H9 (cell line): ENCODE results near the gene ZNF513. TPM values are rescaled to one million over a fixed set of nuclear protein-coding genes. Genes with fewer than 3 reads are reported as not detected.
A peak's percentile ranks its signal among the peaks of the same experiment; 100 is the strongest.

Experiments used
- DNase-seq: peaks from one replicate; pipeline ENCODE4 v3.0.0-alpha.2; 2017
- H2AFZ ChIP-seq: one replicate; pipeline ENCODE4 v1.6.1; 2013; ENCODE audit warnings: mild to moderate bottlenecking, low read length, control low read depth, moderate library complexity
- H2AK5ac ChIP-seq: 2 replicates; pipeline ENCODE4 v1.6.1; 2013; ENCODE audit warnings: low read length, control low read depth, mixed read lengths; ENCODE audit not compliant: insufficient read length
- H2BK120ac ChIP-seq: one replicate; pipeline ENCODE4 v1.6.1; 2013; ENCODE audit warnings: low read depth, mild to moderate bottlenecking, low read length, control low read depth, inconsistent platforms; ENCODE audit not compliant: poor library complexity, severe bottlenecking
- H2BK12ac ChIP-seq: 2 replicates; pipeline ENCODE4 v1.6.1; 2013; ENCODE audit warnings: low read length, control low read depth, mixed read lengths, low read depth; ENCODE audit not compliant: insufficient read length
- H2BK15ac ChIP-seq: 2 replicates; pipeline ENCODE4 v1.6.1; 2013; ENCODE audit warnings: low read depth, low read length, control low read depth
- H2BK20ac ChIP-seq: one replicate; pipeline ENCODE4 v1.6.1; 2013; ENCODE audit warnings: low read depth, mild to moderate bottlenecking, low read length, control low read depth, inconsistent platforms; ENCODE audit not compliant: poor library complexity, severe bottlenecking
- H2BK5ac ChIP-seq: 2 replicates; pipeline ENCODE4 v1.6.1; 2013; ENCODE audit warnings: low read length, control low read depth, mixed read lengths; ENCODE audit not compliant: insufficient read length
- H3K14ac ChIP-seq: 2 replicates; pipeline ENCODE4 v1.6.1; 2013; ENCODE audit warnings: low read length, control low read depth; ENCODE audit not compliant: insufficient read depth
- H3K18ac ChIP-seq: 2 replicates; pipeline ENCODE4 v1.6.1; 2013; ENCODE audit warnings: low read depth, mild to moderate bottlenecking, mixed read lengths, low read length, control low read depth; ENCODE audit not compliant: insufficient read length
- H3K23ac ChIP-seq: 2 replicates; pipeline ENCODE4 v1.6.1; 2013; ENCODE audit warnings: low read length, control low read depth, mixed read lengths, low read depth; ENCODE audit not compliant: insufficient read length
- H3K23me2 ChIP-seq: 2 replicates; pipeline ENCODE4 v1.6.1; 2013; ENCODE audit warnings: low read depth, mild to moderate bottlenecking, mixed read lengths, low read length, control low read depth; ENCODE audit not compliant: insufficient read length, poor library complexity, severe bottlenecking
- H3K27ac ChIP-seq: 2 replicates; pipeline ENCODE4 v1.5.1; 2013; ENCODE audit warnings: low read length, control low read depth, mixed read lengths, low read depth; ENCODE audit not compliant: insufficient read length
- H3K27me3 ChIP-seq: 2 replicates; pipeline ENCODE4 v1.6.1; 2013; ENCODE audit warnings: low read length, control low read depth, inconsistent platforms; ENCODE audit not compliant: insufficient read depth
- H3K4ac ChIP-seq: 2 replicates; pipeline ENCODE4 v1.6.1; 2013; ENCODE audit warnings: low read depth, mild to moderate bottlenecking, control low read depth, inconsistent platforms, low read length, moderate library complexity
- H3K4me1 ChIP-seq: 2 replicates; pipeline ENCODE4 v1.6.1; 2013; ENCODE audit warnings: low read length, control low read depth, inconsistent platforms; ENCODE audit not compliant: insufficient read depth
- H3K4me2 ChIP-seq: 2 replicates; pipeline ENCODE4 v1.6.1; 2013; ENCODE audit warnings: low read length, control low read depth, mixed read lengths; ENCODE audit not compliant: insufficient read length, insufficient read depth
- H3K56ac ChIP-seq: 2 replicates; pipeline ENCODE4 v1.6.1; 2013; ENCODE audit warnings: low read depth, mild to moderate bottlenecking, mixed read lengths, low read length, control low read depth; ENCODE audit not compliant: insufficient read length
- H3K79me1 ChIP-seq: 2 replicates; pipeline ENCODE4 v1.6.1; 2013; ENCODE audit warnings: low read depth, mild to moderate bottlenecking, moderate library complexity, low read length, control low read depth, inconsistent platforms; ENCODE audit not compliant: insufficient read depth, poor library complexity, severe bottlenecking
- H3K79me2 ChIP-seq: 2 replicates; pipeline ENCODE4 v1.6.1; 2013; ENCODE audit warnings: low read length, control low read depth, inconsistent platforms; ENCODE audit not compliant: insufficient read depth
- H3K9ac ChIP-seq: 2 replicates; pipeline ENCODE4 v1.6.1; 2013; ENCODE audit warnings: low read length, control low read depth, mixed read lengths; ENCODE audit not compliant: insufficient read length; ENCODE audit errors: extremely low read depth
- H3K9me3 ChIP-seq: one replicate; pipeline ENCODE4 v1.6.1; 2013; ENCODE audit warnings: low read depth, low read length, inconsistent platforms; ENCODE audit not compliant: control insufficient read depth
- H3T11ph ChIP-seq: one replicate; pipeline ENCODE4 v1.6.1; 2013; ENCODE audit warnings: mild to moderate bottlenecking, low read length, control low read depth, inconsistent platforms
- H4K20me1 ChIP-seq: one replicate; pipeline ENCODE4 v1.6.1; 2013; ENCODE audit not compliant: control insufficient read depth, insufficient read length, insufficient read depth
- H4K5ac ChIP-seq: 2 replicates; pipeline ENCODE4 v1.6.1; 2013; ENCODE audit warnings: low read depth, mild to moderate bottlenecking, mixed read lengths, low read length, control low read depth; ENCODE audit not compliant: insufficient read length
- H4K8ac ChIP-seq: replicated peaks from 2 replicates; pipeline ENCODE4 v1.6.1; 2013; ENCODE audit warnings: low read length, control low read depth, mixed read lengths, low read depth; ENCODE audit not compliant: insufficient read length
- H4K91ac ChIP-seq: 2 replicates; pipeline ENCODE4 v1.6.1; 2013; ENCODE audit warnings: low read depth, mild to moderate bottlenecking, moderate library complexity, mixed read lengths, low read length, control low read depth; ENCODE audit not compliant: insufficient read length
- H3K27ac Mint-ChIP-seq, 3 experiments: 2 replicates in 2 of 3; 3 replicates in 1 of 3; pipeline ENCODE4 v1.8.0; 2020 to 2021; ENCODE audit warnings: mixed read lengths in 3 of 3, mild to moderate bottlenecking in 1 of 3, moderate library complexity in 1 of 3
- H3K27me3 Mint-ChIP-seq: 2 replicates; pipeline ENCODE4 v1.8.0; 2021; ENCODE audit warnings: low read depth, mild to moderate bottlenecking, moderate library complexity, mixed read lengths
- H3K36me3 Mint-ChIP-seq, 3 experiments: 2 replicates in 2 of 3; 3 replicates in 1 of 3; pipeline ENCODE4 v1.8.0; 2020 to 2021; ENCODE audit warnings: low read depth in 3 of 3, mixed read lengths in 3 of 3; ENCODE audit not compliant: insufficient read depth in 1 of 3
- H3K4me1 Mint-ChIP-seq, 2 experiments: 2 replicates each; pipeline ENCODE4 v1.8.0; 2020; ENCODE audit warnings: mixed read lengths in 2 of 2
- H3K4me3 Mint-ChIP-seq, 2 experiments: 2 replicates in 1 of 2; 3 replicates in 1 of 2; pipeline ENCODE4 v1.8.0; 2020 to 2021; ENCODE audit warnings: mild to moderate bottlenecking in 2 of 2, mixed read lengths in 2 of 2, moderate library complexity in 1 of 2
- H3K9me3 Mint-ChIP-seq, 2 experiments: 2 replicates in 1 of 2; 3 replicates in 1 of 2; pipeline ENCODE4 v1.8.0; 2020; ENCODE audit warnings: mild to moderate bottlenecking in 2 of 2, mixed read lengths in 2 of 2, moderate library complexity in 1 of 2
- WGBS: extraction: QIAGEN DNeasy Blood & Tissue Kit; methylation state at CpG from one replicate; pipeline ENCODE4 v1.1.7; 2013; ENCODE audit warnings: missing lambda C conversion rate, low lambda C conversion rate, mixed read lengths; ENCODE audit not compliant: insufficient read length; ENCODE audit errors: extremely low coverage; 5-methylcytosine and 5-hydroxymethylcytosine counted together
- total RNA-seq: library from RNA; stranded (reverse); gene quantifications from 2 replicates; pipeline ENCODE4 v1.2.1, GENCODE V29; 2021
- TF ChIP-seq, protein P1 (sequence below): fragments of 200-600 bp; sonication (generic); conservative IDR thresholded peaks from 3 replicates; pipeline ENCODE4 v1.8.0; 2021; ENCODE audit warnings: antibody characterized with exemption, mild to moderate bottlenecking

The ZNF513 gene
- total RNA-seq, 1 experiment from 2014 or later: 26.5 TPM

DNA sequence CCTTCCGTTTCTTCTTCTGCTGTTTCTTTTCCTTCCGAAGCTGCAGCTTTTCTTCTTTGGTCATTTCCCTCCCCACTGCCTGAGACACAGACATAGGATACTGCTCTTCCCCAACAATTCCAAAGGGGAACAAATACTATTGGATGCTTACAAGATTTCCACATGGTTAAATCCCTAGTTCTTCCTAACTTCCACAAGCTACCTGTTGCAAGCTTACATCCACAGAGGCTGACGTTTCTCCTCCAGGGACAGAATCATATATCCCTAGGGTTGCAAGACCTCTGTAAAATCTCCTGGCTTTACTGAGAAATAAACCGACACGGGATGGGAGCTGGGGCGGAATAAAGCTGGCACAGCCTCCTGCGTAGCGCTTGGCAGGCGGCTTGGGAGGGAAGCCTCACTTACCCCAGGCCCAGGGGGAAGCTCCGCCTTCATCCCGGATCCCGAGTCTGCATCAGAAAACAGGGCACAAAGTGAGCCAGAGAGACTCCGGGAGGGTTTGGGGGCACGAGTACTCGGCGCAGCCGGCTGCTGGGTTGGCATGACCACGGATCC, 11.0 kb downstream of the ZNF513 start:
- H3T11ph ChIP-seq: no peak overlapping the region
- H3K4me2 ChIP-seq: peak overlapping the region; percentile 91

More for the DNA sequence above, 11.0 kb downstream of the ZNF513 start:
- Histone ChIP-seq H2AFZ (no peak overlapping the region), H3K27me3 (no peaks in the 10 kb centered on the region), H2BK5ac (no peak overlapping the region), H4K5ac (no peak overlapping the region), H2BK12ac (no peak overlapping the region), H3K18ac (peak overlapping the region; percentile 53), H4K20me1 (no peaks in the 10 kb centered on the region), H3K9me3 (no peaks in the 10 kb centered on the region), H2AK5ac (no peak overlapping the region), H3K27ac (no peak overlapping the region), H3K4me1 (peaks cover 3% of the 10 kb centered on the region; the same call in 1 of the 2 replicates), H3K79me2 (peaks cover 5% of the 10 kb centered on the region; the same call in 1 of the 2 replicates), H2BK15ac (no peak overlapping the region), H3K4ac (no peak overlapping the region), H2BK120ac (no peak overlapping the region), H3K23ac (no peak overlapping the region), H3K14ac (peak overlapping the region; percentile 76), H3K79me1 (peaks cover 3% of the 10 kb centered on the region), H2BK20ac (no peak overlapping the region), H3K56ac (no peak overlapping the region), H3K23me2 (peaks cover 12% of the 10 kb centered on the region), H4K8ac (no peak overlapping the region), H4K91ac (no peak overlapping the region), H3K9ac (peak overlapping the region; percentile 79)
- H3K27ac Mint-ChIP-seq: peak overlapping the region; percentile 21 to 99 (median 95); a peak in 6 of 7 replicates
- H3K9me3 Mint-ChIP-seq: peaks cover 0 to 3% of the 10 kb centered on the region in 2 experiments; a peak in 1 of 5 replicates
- peaks cover 43 to 63% (median 63%) of the 10 kb centered on the region in 3 experiments; a peak in 6 of 7 replicates for H3K36me3 Mint-ChIP-seq
- H3K4me1 Mint-ChIP-seq: peaks cover 13 to 22% of the 10 kb centered on the region in 2 experiments
- no CpG with 5 or more reads among the region's 18 CpGs for WGBS
- DNase-seq: peak; percentile 78
- TF ChIP-seq, protein P1, sequence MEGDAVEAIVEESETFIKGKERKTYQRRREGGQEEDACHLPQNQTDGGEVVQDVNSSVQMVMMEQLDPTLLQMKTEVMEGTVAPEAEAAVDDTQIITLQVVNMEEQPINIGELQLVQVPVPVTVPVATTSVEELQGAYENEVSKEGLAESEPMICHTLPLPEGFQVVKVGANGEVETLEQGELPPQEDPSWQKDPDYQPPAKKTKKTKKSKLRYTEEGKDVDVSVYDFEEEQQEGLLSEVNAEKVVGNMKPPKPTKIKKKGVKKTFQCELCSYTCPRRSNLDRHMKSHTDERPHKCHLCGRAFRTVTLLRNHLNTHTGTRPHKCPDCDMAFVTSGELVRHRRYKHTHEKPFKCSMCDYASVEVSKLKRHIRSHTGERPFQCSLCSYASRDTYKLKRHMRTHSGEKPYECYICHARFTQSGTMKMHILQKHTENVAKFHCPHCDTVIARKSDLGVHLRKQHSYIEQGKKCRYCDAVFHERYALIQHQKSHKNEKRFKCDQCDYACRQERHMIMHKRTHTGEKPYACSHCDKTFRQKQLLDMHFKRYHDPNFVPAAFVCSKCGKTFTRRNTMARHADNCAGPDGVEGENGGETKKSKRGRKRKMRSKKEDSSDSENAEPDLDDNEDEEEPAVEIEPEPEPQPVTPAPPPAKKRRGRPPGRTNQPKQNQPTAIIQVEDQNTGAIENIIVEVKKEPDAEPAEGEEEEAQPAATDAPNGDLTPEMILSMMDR: no peak
- H3K27me3 Mint-ChIP-seq: no peaks in the 10 kb centered on the region
- peak overlapping the region; percentile 98 to 99 for H3K4me3 Mint-ChIP-seq
